GM19351 (cell line): ENCODE data around the gene FAM241A.

ENCODE experiments used
- ATAC-seq: cut with Tn5 transposase; IDR thresholded peaks from one replicate; pipeline ENCODE4 v1.9.1; 2021; ENCODE audit warnings: mild to moderate bottlenecking, moderate library complexity; ENCODE audit not compliant: unreplicated experiment

Gene FAM241A

DNA sequence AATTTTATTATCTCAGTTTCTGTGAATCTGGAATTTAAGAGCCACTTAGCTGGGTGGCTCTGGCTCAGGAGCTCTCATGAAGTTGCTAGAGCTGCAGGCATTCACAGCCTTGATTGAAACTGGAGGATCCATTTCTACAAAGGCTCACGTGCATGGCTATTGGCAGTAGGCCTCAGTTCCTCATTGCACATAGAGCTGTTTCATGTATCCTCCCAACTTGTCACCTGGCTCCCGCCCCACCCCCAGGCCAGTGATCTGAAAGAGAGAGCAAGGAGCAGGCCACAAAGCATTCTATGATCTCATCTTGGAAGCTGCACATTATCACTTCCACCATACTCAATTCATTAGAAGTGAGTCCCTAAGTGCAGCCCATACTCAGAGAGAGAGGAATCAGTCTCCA is 67.8 kb downstream of the FAM241A start:
- ATAC-seq = peak; percentile 46

DNA sequence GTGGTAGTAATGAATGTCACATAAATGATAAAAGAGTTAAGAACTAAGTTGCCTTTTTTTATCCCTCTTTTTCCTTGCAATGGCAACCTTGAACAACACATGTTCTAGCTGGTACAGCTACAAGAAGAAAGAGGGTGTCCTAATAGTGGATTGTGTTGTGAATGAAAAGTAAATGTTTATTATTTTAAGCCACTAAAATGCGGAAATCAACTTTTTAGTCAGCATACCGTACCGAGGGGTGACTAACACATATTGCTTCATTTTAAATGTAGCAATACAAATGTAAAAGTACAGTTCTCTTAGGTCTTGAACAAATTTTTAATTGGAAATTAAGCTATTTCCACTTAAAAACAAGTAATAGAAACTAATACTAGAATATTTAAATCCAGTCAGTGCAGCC is 68.6 kb downstream of the FAM241A start:
- no peak for ATAC-seq

- peak; percentile 60 for ATAC-seq
Observed at GRCh38 chr4:112214390-112215264, 69.4 kb downstream of the FAM241A start.

DNA sequence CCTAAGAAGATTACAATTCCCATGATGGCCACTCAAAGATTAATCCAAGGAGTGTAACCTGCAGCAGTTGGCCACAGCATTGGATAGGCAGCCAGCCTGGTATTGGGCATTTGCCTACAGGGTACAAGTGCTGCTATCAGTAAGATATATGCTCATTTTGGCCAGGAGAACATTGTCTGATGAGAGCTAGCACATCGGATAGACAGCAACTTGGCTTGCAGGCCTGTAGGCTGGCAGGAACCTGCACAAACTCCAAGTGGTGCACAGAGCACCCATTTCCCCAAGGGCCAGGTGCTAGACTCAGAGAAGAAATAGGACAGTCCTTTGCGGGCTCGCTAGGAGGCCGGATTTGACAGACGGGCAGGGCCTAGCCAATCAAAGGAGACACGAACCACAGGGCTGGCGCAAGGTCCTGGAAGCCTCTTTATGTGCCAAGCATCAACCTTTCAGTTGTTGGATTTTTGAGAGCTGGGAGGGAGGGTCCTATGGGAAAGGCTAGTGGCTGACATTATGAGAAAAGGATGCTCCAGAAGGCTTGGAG is 74.6 kb downstream of the FAM241A start:
- ATAC-seq = no peak

DNA sequence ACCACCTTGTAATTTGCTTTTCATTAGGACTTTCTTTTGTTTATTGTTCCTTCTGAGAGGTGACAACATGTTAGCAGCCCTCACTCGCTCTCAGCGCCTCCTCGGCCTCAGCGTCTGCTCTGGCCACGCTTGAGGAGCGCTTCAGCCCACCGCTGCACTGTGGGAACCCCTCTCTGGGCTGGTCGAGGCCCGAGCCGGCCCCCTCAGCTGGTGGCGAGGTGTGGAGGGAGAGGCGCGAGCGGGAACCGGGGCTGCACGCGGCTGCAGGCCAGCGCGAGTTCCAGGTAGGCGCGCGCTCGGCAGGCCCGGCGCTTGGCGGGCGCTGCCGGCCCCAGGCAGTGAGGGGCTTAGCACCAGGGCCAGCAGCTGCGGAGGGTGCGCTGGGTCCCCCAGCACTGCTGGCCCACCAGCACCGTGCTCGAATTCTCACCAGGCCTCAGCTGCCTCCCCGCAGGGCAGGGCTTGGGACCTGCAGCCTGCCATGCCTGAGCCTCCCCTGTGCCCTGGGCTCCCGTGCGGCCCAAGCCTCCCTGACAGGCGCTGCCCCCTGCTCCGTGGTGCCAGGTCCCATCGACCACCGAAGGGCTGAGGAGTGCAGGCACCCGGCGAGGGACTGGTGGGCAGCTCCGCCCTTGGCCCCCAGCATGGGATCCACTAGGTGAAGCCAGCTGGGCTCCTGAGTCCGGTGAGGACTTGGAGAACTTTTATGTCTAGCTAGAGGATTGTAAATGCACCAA is 77.1 kb downstream of the FAM241A start:
- no peak for ATAC-seq

DNA sequence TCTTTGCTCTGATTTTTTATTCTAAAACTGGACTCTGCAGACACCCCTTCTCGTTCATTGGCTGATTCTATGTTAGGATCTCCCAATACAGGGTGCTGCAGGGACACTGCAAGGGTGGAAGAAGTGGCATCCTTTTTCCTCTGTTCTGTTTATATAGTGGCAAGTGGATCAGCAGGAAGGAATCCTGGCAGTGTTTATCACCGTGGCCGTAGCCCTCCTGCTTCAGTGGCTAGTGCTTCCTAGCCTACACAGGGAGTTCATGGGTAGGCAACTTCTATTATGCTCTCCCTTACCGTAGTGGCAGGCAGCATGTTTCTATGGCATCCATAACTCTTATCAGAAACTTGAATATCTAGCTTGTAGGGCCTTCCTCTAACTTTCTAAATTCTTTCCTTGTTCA is 79.9 kb downstream of the FAM241A start:
- ATAC-seq = no peak

GRCh38 chr4:112230879-112231778 is 85.9 kb downstream of the FAM241A start:
- peak; percentile 78 for ATAC-seq

- peak; percentile 66 for ATAC-seq
Observed at GRCh38 chr4:112231779-112232713, 86.8 kb downstream of the FAM241A start, which contains the start of gene AP1AR. AP1AR (plus strand) TSS chr4:112231787; CDS start chr4:112232092, 305 bp downstream.

DNA sequence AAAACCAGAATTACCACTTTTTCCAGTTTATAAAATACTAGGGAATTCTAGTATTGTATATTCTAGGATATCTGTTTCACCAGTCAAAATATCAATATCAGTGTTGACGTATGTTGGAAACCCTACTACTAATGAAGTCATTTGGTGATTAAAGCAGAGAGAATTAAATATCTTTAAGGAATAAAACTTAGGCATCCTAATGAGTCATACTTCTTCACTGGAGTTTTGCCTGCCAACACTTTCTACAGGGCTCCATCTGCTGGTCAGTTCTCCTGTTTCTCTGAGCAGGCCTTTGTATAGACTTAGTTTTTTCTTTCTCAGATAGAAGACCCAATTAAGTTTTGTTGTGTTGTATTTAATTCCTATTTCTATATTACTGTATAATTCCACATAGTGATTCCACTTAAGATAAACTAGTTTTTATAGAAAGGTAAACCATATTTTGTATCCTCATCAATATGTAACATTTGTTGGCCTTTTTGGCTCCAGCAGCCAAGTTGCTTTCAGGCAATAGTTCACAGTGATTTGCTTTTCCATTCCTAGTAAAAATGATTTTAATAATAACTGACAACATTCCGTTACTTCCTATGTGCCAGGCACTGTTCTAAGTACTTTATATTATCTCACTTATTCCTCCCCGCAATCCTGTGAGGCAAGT is 89.8 kb downstream of the FAM241A start:
- no peak for ATAC-seq

DNA sequence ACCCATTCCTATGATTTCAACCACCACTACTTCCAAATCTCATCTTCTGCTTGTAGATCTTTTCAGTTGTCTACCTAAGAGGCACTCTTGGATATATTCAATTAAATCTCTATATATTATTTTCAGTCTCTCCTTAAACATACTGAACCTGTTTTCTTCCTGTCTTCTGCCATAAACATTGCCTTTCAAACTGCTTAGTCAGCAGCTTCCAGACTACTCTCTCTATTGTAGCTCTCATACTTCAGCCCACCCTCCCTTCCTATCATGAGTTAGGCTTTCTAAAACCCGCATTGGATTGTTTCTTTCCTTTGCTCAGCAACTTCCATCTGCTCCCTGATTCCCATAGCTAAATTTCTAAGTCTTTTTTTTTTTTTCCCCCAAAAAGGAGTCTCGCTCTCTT is 90.8 kb downstream of the FAM241A start:
- no peak for ATAC-seq

DNA sequence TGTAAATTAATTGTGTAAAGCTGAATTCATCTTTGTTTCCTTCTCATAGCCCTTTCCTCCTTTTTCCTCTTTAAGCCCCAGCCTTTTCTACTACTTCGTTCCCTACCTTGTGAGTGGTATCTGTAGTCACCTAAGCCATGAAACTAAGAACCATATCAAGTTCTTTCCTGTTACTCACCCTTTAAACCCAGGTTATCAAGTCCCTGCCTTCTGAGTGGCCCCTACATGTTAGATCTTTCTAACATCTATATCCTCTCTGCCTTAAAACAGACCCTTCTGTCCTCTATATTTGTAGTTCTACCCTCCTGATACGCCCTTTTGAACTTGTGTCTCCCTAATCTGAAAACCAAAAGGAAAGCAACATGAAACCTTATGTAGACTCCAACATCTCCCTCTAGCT is 93.6 kb downstream of the FAM241A start:
- no peak for ATAC-seq
